Stimulated activated CD8-positive, alpha-beta memory T cell treated with anti-CD3 and anti-CD28 coated beads, Interleukin-15, amount 100 ng/mL, for 4 hours (primary cell): Measurements from ENCODE around the gene PACSIN3.

ENCODE experiments used
- DNase-seq, 2 donors: peaks; one replicate each; pipeline ENCODE4 v3.0.0-alpha.2; 2020; ENCODE audit warnings: low read depth in 2 of 2

PACSIN3 gene

DNA sequence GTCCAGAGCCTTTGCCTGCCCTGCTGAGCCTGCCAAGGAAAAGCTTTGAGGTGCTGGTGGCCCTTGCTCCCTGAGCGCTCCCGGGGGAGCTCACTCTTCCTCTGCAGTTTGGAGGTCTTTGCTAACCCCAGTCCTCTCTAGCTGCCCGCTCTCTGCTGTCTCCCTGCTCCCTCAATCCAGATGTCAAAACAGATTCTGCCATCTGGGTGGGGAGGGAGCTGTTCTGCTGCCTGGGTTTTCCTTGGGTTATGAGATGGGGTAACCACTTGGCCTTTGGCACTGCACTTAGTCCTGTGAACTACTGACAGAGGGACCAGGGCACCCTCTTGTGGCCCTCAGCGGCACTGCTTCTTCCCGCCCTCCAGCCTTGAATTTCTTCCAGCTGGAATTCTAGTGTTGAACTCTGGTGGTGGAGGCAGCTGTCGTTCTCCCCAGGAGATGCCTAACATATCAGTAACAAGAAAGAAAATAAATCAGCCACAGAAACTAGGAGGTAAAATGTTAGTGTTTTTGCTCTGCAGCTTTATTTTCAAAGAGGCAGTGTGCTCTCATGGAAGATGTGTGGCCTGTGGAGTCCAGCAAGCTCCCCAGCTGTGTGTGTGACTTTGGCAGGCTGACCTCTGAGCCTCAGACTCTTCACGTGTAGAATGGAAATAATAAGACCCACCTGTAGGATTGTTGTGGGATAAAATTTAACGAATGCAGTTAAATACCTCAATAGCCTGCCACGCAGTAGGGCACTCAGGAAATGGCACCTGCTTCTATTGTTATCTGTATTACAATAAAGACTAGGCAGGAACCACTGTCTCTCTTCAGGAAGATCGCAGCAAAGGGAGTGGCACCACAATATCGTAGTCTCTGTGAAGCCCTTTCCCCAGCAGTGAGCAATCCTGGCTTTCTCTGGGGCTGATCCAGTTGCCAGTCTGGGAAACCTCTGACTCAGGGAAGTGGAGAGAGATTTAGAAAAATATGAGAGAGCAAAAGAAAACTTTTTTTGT is 33.0 kb downstream of the PACSIN3 start:
- no peak for DNase-seq

GRCh38 chr11:47152126-47152952 is 33.9 kb downstream of the PACSIN3 start:
- no peak for DNase-seq

- DNase-seq: no peak
These were observed 36.5 kb downstream of the PACSIN3 start for GRCh38 chr11:47149782-47150181.

- DNase-seq: no peak
These were observed 37.2 kb downstream of the PACSIN3 start for GRCh38 chr11:47148903-47149531.

DNA sequence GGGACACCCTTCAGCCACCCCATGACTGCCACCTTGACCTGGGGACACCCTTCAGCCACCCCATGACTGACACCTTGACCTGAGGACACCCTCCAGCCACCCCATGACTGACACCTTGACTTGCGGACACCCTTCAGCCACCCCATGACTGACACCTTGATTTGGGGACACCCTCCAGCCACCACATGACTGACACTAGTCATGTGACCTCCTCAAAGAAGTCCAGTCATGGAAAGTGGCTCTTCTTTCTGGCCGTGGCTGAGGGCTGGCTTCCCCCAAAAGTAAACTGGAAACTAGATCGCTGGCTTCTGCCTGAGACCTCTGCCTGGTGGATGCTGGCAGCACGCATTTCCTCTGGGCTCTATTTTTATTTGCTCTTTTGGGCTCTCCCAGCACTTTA is 38.0 kb downstream of the PACSIN3 start:
- DNase-seq: no peak

GRCh38 chr11:47147681-47148080 is 38.6 kb downstream of the PACSIN3 start:
- DNase-seq: no peak

DNA sequence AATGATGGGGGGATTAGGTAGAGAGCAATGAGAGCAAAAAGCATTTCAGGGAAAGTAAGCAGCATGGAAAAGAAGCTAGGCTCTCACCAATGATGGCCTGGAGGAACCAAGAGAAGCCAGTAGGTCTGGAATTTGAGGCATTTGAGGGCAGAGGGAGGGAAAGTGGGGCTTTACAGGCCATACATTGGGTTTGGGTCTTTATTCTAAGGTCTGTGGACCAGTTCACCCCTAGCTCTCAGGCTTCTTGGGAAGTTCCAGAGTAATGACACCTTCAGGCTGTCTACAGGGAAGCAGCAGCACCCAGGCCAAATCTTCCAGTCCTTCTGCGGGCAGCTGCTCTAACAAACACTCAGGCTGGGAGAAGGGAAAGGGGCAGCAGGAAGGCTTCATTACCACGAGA is 39.0 kb downstream of the PACSIN3 start:
- DNase-seq: no peak

GRCh38 chr11:47144541-47144940 is 41.7 kb downstream of the PACSIN3 start:
- no peak for DNase-seq

GRCh38 chr11:47143322-47143721 is 42.9 kb downstream of the PACSIN3 start:
- DNase-seq: no peak

DNA sequence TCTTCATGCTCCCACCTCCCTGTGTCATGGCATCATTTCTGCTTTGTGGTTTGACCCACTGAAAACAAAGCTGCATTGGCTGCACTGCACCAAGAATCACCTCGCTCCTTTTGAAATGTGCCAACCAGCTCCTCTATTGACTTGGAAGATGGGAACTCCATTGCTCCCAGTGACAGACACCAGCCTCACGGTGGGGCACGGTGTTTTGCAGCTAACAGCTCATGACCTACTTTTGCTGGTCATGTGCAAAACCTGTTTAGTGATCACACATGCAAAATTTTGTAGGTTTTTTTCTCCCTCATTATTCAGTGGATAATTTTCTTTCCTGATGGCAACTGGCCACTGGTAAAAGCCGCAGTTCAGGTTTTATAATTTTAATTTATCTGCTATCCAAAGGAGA is 46.4 kb downstream of the PACSIN3 start:
- DNase-seq: no peak

DNA sequence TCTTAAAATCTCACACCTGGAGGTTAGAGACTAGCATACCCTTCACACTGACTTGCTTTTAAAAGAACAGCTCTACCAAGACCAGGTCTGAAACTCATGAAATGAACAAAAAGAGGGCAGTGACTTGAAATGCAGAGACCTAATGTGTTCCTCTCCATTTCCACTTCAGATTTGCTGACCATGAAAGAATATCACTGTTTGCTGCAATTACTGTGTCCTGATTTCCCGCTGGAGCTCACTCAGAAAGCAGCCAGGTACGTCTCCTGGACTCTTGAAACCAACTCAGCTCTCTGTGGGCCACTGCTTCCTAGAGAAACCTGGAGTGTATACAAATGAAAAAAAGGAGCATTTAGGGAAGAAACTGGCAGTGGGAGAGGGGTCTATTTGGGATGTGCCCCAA is 48.8 kb downstream of the PACSIN3 start:
- DNase-seq: no peak

GRCh38 chr11:47136921-47137320 is 49.3 kb downstream of the PACSIN3 start:
- no peak for DNase-seq

GRCh38 chr11:47136327-47136726 is 49.9 kb downstream of the PACSIN3 start:
- no peak for DNase-seq

- no peak for DNase-seq
These were observed 53.3 kb downstream of the PACSIN3 start for GRCh38 chr11:47132981-47133380.

GRCh38 chr11:47132490-47132889 is 53.7 kb downstream of the PACSIN3 start:
- no peak for DNase-seq

DNA sequence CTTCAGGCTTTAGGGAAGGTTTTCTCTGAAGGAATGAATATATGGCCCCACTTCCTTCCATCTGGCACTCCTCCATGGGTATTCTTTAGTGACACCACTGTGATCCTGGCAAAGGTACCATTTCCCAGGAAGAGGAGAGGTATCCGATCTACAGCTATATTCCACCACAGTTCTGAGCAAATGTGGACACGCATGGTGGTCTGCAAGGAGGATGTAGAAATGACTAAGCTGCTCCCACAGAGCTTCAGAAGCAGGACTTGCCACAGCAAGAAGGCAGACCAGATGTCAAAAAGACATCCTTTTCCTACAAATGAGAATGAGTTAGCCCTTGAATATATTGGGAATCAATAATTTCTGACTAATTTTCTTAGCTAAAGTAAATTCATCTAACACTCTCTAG is 55.1 kb downstream of the PACSIN3 start:
- no peak for DNase-seq

DNA sequence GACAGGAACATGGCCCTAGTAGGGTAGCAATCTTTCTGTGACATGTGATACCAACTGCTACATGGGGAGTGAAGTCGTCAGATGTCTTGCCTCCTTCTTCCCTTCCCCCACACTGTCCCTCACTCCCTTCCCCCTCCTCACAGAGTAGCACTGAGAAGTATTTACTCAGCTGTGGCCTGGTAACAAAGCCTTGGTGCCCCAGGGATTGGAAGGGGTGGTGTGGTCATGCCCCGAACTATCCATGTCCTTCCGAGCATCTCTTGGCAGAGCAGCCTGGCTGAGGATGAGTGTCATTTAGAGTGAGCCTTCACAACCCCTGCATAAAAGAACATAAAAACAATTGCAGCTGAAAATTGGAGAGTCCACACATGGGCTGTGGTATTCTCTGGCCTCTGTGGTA is 55.7 kb downstream of the PACSIN3 start:
- DNase-seq: no peak
